GM23338 (cell line): ENCODE data around the gene ARID1B. TPM values are rescaled to one million over a fixed set of nuclear protein-coding genes. Genes with fewer than 3 reads are reported as not detected.

Source experiments
- ATAC-seq: fragments of 200-7000 bp; cut with Tn5 transposase; 3 replicates; pipeline ENCODE4 v1.9.1; 2020
- DNase-seq: peaks from one replicate; pipeline ENCODE4 v3.0.0-alpha.2; 2015; ENCODE audit warnings: low spot score
- H2AFZ ChIP-seq: fragments of 200-600 bp; sonication (generic); 2 replicates; pipeline ENCODE4 v1.8.0; 2016; ENCODE audit warnings: antibody characterized with exemption, mild to moderate bottlenecking, moderate library complexity
- H3F3A ChIP-seq: fragments of 200-600 bp; sonication (generic); replicated peaks from 2 replicates; pipeline ENCODE4 v1.8.0; 2017; ENCODE audit warnings: antibody characterized with exemption, mixed run types, low read depth
- H3K27ac ChIP-seq: fragments of 200-600 bp; sonication (generic); 2 replicates; pipeline ENCODE4 v1.6.1; 2016; ENCODE audit warnings: low read depth
- H3K27me3 ChIP-seq: fragments of 200-600 bp; sonication (generic); 2 replicates; pipeline ENCODE4 v1.8.0; 2016; ENCODE audit warnings: mild to moderate bottlenecking, mixed run types, moderate library complexity; ENCODE audit not compliant: insufficient read depth
- H3K36me3 ChIP-seq: fragments of 200-600 bp; sonication (generic); 2 replicates; pipeline ENCODE4 v1.8.0; 2016; ENCODE audit warnings: mild to moderate bottlenecking; ENCODE audit not compliant: insufficient read depth
- H3K4me1 ChIP-seq: fragments of 200-600 bp; sonication (generic); 2 replicates; pipeline ENCODE4 v1.8.0; 2016; ENCODE audit warnings: mild to moderate bottlenecking, moderate library complexity; ENCODE audit not compliant: insufficient read depth
- H3K4me2 ChIP-seq: fragments of 200-600 bp; sonication (generic); 2 replicates; pipeline ENCODE4 v1.7.1; 2017; ENCODE audit warnings: mixed run types
- H3K4me3 ChIP-seq: fragments of 200-600 bp; sonication (generic); 2 replicates; pipeline ENCODE4 v1.6.1; 2016; ENCODE audit warnings: mixed run types
- H3K79me2 ChIP-seq: fragments of 200-600 bp; sonication (generic); replicated peaks from 2 replicates; pipeline ENCODE4 v1.8.0; 2017; ENCODE audit warnings: mild to moderate bottlenecking; ENCODE audit not compliant: insufficient read depth
- H3K9me2 ChIP-seq: fragments of 200-600 bp; sonication (generic); 2 replicates; pipeline ENCODE4 v1.8.0; 2017; ENCODE audit not compliant: insufficient read depth
- H4K20me1 ChIP-seq: fragments of 200-600 bp; sonication (generic); replicated peaks from 2 replicates; pipeline ENCODE4 v1.8.0; 2017; ENCODE audit warnings: mild to moderate bottlenecking; ENCODE audit not compliant: insufficient read depth
- H3K27ac Mint-ChIP-seq: 2 replicates; pipeline ENCODE4 v1.8.0; 2020; ENCODE audit warnings: inconsistent platforms, mild to moderate bottlenecking, moderate library complexity, mixed read lengths
- H3K27me3 Mint-ChIP-seq: 3 replicates; pipeline ENCODE4 v1.8.0; 2022; ENCODE audit warnings: low read depth, mild to moderate bottlenecking, moderate library complexity, mixed read lengths, inconsistent platforms; ENCODE audit not compliant: insufficient read depth, poor library complexity
- H3K36me3 Mint-ChIP-seq: 3 replicates; pipeline ENCODE4 v1.8.0; 2021; ENCODE audit warnings: low read depth, mild to moderate bottlenecking, inconsistent platforms, moderate library complexity, mixed read lengths
- H3K4me1 Mint-ChIP-seq: 3 replicates; pipeline ENCODE4 v1.8.0; 2020; ENCODE audit warnings: mild to moderate bottlenecking, inconsistent platforms, mixed read lengths
- H3K4me3 Mint-ChIP-seq: 3 replicates; pipeline ENCODE4 v1.8.0; 2021; ENCODE audit warnings: moderate library complexity, mild to moderate bottlenecking, inconsistent platforms, mixed read lengths
- H3K9me3 Mint-ChIP-seq: 3 replicates; pipeline ENCODE4 v1.8.0; 2020; ENCODE audit warnings: moderate library complexity, mild to moderate bottlenecking, inconsistent platforms, mixed read lengths
- CREB1 ChIP-seq: fragments of 250-450 bp; sonication (Bioruptor Pico); IDR thresholded peaks from 2 replicates; pipeline ENCODE4 v1.5.0; 2020; ENCODE audit warnings: low read depth, mild to moderate bottlenecking, moderate library complexity
- EZH2 ChIP-seq: fragments of 200-600 bp; sonication (generic); IDR thresholded peaks from one replicate; pipeline ENCODE4 v1.8.0; 2017; ENCODE audit warnings: antibody characterized with exemption, mild to moderate bottlenecking, low read depth; ENCODE audit not compliant: unreplicated experiment
- EZH2phosphoT487 ChIP-seq: fragments of 200-600 bp; sonication (generic); IDR thresholded peaks from one replicate; pipeline ENCODE4 v1.8.1; 2018; ENCODE audit warnings: antibody characterized with exemption; ENCODE audit not compliant: unreplicated experiment
- JUNB ChIP-seq: IDR thresholded peaks from one replicate; pipeline ENCODE4 v1.6.1; 2016; ENCODE audit warnings: antibody characterized with exemption; ENCODE audit not compliant: unreplicated experiment
- NANOG ChIP-seq: IDR thresholded peaks from 2 replicates; pipeline ENCODE4 v1.6.1; 2016; ENCODE audit warnings: antibody characterized with exemption, borderline replicate concordance
- POLR2AphosphoS5 ChIP-seq: IDR thresholded peaks from 2 replicates; pipeline ENCODE4 v1.6.1; 2016; ENCODE audit warnings: antibody characterized with exemption, low read depth
- STAT1 ChIP-seq: IDR thresholded peaks from one replicate; pipeline ENCODE4 v1.6.1; 2016; ENCODE audit warnings: antibody characterized with exemption; ENCODE audit not compliant: unreplicated experiment
- ZNF114 ChIP-seq: fragments of 250-450 bp; sonication (Bioruptor Pico); IDR thresholded peaks from 2 replicates; pipeline ENCODE4 v1.5.0; 2020; ENCODE audit warnings: mild to moderate bottlenecking, moderate library complexity
- ZNF331 ChIP-seq: fragments of 250-450 bp; sonication (Bioruptor Pico); IDR thresholded peaks from 2 replicates; pipeline ENCODE4 v1.5.0; 2020; ENCODE audit warnings: low read depth, mild to moderate bottlenecking, moderate library complexity
- polyA plus RNA-seq: library from polyadenylated mRNA; unstranded; fragments of >200 nt; fragmentation: Nextera tagmentation; extraction: Ambion mirVana; gene quantifications from 2 replicates; pipeline ENCODE4 v1.2.1, GENCODE V29; 2016
- total RNA-seq: library from RNA; depleted of rRNA; stranded (reverse); fragments of >200 nt; shearing (Covaris generic); gene quantifications from 2 replicates; pipeline ENCODE4 v1.2.3, GENCODE V29; 2014
- TF ChIP-seq, protein P1 (sequence below): IDR thresholded peaks from one replicate; pipeline ENCODE4 v1.6.1; 2018; ENCODE audit warnings: antibody characterized with exemption; ENCODE audit not compliant: unreplicated experiment
- TF ChIP-seq, protein P2 (sequence below), 2 experiments: fragments of 200-600 bp in 1 of 2; sonication (generic) in 1 of 2; conservative IDR thresholded peaks; 2 replicates each; pipeline versions ENCODE4 v1.5.1 to v1.6.1; 2016 to 2017; ENCODE audit warnings: antibody characterized with exemption in 2 of 2, low read depth in 2 of 2, mild to moderate bottlenecking in 2 of 2, moderate library complexity in 1 of 2
- TF ChIP-seq, protein P3 (sequence below): IDR thresholded peaks from 2 replicates; pipeline ENCODE4 v1.6.1; 2016; ENCODE audit warnings: antibody characterized with exemption

Gene ARID1B
- total and polyA plus RNA-seq, 2 experiments from 2014 or later: 59.3 to 72.2 TPM

DNA sequence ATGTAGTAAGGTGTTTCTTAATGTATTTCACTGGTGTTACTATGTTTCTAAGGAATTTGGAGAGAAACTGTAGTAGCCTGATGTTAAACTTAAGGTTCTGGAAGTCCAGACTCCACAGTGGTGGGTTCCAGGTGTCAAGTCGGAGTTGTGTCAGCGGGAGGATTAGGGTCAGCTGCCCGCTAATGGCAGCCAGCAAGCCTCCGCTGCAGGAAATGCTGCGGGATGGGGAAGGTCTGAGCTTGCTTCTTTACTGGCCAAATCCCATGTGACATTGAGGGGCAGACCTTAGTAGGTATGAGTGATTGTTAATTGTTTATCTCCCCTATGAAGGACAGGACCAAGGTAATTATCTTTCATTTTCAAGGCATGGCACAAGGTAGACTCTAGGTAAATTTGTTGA lies 3.7 kb upstream of the ARID1B start (continued):
- TF ChIP-seq ZNF331 (CRISPR knock-in tag) (no peak), CREB1 (CRISPR knock-in tag) (no peak), EZH2phosphoT487 (no peak), JUNB (no peak), ZNF114 (CRISPR knock-in tag) (no peak), NANOG (no peak)
- TF ChIP-seq, protein P1, sequence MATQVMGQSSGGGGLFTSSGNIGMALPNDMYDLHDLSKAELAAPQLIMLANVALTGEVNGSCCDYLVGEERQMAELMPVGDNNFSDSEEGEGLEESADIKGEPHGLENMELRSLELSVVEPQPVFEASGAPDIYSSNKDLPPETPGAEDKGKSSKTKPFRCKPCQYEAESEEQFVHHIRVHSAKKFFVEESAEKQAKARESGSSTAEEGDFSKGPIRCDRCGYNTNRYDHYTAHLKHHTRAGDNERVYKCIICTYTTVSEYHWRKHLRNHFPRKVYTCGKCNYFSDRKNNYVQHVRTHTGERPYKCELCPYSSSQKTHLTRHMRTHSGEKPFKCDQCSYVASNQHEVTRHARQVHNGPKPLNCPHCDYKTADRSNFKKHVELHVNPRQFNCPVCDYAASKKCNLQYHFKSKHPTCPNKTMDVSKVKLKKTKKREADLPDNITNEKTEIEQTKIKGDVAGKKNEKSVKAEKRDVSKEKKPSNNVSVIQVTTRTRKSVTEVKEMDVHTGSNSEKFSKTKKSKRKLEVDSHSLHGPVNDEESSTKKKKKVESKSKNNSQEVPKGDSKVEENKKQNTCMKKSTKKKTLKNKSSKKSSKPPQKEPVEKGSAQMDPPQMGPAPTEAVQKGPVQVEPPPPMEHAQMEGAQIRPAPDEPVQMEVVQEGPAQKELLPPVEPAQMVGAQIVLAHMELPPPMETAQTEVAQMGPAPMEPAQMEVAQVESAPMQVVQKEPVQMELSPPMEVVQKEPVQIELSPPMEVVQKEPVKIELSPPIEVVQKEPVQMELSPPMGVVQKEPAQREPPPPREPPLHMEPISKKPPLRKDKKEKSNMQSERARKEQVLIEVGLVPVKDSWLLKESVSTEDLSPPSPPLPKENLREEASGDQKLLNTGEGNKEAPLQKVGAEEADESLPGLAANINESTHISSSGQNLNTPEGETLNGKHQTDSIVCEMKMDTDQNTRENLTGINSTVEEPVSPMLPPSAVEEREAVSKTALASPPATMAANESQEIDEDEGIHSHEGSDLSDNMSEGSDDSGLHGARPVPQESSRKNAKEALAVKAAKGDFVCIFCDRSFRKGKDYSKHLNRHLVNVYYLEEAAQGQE: no peak
- TF ChIP-seq, protein P2, sequence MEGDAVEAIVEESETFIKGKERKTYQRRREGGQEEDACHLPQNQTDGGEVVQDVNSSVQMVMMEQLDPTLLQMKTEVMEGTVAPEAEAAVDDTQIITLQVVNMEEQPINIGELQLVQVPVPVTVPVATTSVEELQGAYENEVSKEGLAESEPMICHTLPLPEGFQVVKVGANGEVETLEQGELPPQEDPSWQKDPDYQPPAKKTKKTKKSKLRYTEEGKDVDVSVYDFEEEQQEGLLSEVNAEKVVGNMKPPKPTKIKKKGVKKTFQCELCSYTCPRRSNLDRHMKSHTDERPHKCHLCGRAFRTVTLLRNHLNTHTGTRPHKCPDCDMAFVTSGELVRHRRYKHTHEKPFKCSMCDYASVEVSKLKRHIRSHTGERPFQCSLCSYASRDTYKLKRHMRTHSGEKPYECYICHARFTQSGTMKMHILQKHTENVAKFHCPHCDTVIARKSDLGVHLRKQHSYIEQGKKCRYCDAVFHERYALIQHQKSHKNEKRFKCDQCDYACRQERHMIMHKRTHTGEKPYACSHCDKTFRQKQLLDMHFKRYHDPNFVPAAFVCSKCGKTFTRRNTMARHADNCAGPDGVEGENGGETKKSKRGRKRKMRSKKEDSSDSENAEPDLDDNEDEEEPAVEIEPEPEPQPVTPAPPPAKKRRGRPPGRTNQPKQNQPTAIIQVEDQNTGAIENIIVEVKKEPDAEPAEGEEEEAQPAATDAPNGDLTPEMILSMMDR (conservative IDR thresholded peaks at IDR 0.05; ENCODE audit: low read depth in 2 of 2): no peak
- TF ChIP-seq, protein P3, sequence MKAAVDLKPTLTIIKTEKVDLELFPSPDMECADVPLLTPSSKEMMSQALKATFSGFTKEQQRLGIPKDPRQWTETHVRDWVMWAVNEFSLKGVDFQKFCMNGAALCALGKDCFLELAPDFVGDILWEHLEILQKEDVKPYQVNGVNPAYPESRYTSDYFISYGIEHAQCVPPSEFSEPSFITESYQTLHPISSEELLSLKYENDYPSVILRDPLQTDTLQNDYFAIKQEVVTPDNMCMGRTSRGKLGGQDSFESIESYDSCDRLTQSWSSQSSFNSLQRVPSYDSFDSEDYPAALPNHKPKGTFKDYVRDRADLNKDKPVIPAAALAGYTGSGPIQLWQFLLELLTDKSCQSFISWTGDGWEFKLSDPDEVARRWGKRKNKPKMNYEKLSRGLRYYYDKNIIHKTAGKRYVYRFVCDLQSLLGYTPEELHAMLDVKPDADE: no peak

DNA sequence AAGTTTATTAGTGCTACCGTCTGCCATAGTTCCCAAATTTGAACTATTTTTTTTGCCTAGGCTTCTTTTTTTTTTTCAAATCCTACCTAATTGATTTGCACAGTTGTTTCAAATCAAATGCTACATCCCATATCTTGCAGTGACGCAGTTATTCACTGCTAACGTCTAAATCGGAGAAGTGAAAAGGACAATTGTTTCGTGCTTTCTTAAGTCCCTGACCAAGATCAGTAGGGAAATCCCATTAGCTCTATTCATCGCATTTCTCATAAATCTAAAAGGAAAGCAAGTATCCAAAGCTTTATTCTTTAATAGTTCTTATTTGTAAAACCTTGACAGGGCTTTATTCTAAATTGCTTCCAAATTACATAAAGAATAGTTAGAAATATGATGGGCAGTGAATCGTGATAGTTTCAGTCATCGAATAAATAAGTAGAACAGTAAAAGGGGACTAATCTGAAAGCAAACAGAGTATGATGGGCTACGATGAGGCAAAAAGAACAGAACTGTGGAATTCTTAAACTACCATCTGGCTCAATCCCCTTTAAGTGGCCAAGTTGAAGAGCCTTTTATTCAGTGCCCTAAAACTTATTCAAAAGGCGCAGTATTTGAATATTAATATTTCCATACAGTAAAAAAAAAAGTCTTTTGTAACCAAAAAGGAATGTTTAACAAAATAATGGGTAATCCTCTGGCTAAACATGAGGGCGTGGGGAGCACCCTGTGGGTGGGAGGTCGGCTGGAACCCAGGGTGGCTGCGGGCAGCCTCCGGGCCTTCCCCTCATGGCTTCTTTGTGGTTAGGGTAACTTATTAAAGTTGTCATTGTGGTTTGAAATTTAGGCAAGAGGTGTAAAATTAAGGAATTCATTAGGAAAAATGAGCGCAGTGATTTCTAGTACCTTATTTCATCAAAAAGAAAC lies 3.0 kb upstream of the ARID1B start:
- Histone ChIP-seq H3K27me3 (no peaks in the 10 kb centered on the region), H3K9me2 (no peaks in the 10 kb centered on the region), H4K20me1 (no peaks in the 10 kb centered on the region), H3K4me2 (peak overlapping the region; percentile 86), H3F3A (0 out of 2 replicates have a peak, but pooled peaks cover 4% of the 10 kb centered on the region), H3K27ac (peak overlapping the region; percentile 60; the same call in 1 of the 2 replicates), H3K4me1 (peaks cover 31% of the 10 kb centered on the region), H3K36me3 (no peaks in the 10 kb centered on the region), H3K79me2 (peaks cover 15% of the 10 kb centered on the region), H2AFZ (no peak overlapping the region), H3K4me3 (peak overlapping the region; percentile 3; the same call in 1 of the 2 replicates)
- H3K4me3 Mint-ChIP-seq: peak overlapping the region; percentile 60
- peak; percentile 21 for ATAC-seq
- H3K27me3 Mint-ChIP-seq: peaks cover 9% of the 10 kb centered on the region
- 0 out of 3 replicates have a peak, but pooled peaks cover 4% of the 10 kb centered on the region for H3K36me3 Mint-ChIP-seq
- DNase-seq: no peak
- H3K27ac Mint-ChIP-seq: peak overlapping the region; percentile 72
- H3K4me1 Mint-ChIP-seq: peaks cover 42% of the 10 kb centered on the region
- no peaks in the 10 kb centered on the region; the same call in 2 of the 3 replicates for H3K9me3 Mint-ChIP-seq
- TF ChIP-seq CREB1 (CRISPR knock-in tag) (no peak), EZH2phosphoT487 (no peak), JUNB (no peak), EZH2 (no peak), NANOG (no peak), STAT1 (no peak), POLR2AphosphoS5 (no peak)
- TF ChIP-seq, protein P1: no peak
- TF ChIP-seq, protein P2 (conservative IDR thresholded peaks at IDR 0.05; ENCODE audit: low read depth in 2 of 2): no peak
